OCI-M2 (cell line): Measurements from ENCODE around the gene CARF.

Experiments
- DNase-seq: peaks from one replicate; lab custom pipeline; 2025; ENCODE audit not compliant: unreplicated experiment; lab: John Stamatoyannopoulos, UW

Gene CARF

GRCh38 chr2:203016716-203017115, 104.6 kb downstream of the CARF start:
- no peak for DNase-seq

DNA sequence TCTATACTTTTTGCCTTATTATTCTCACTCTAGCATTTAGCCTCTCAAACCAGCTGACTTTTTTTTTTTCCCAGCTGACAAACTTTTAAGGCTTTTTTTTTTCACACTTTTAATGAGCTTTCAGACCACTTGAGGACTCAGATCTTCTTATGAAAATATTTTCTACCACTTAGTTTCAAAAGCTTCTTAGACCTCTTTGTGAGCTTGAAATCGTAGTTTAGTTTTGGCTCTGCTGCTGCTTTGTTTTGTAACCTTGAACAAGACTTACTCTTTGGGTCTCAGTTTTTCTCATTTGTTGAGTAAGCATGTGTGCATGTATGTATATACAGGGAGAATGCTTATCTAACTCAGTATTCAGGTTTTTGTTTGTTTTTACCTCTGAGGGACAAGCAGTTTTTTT, 106.1 kb downstream of the CARF start:
- DNase-seq = no peak

DNA sequence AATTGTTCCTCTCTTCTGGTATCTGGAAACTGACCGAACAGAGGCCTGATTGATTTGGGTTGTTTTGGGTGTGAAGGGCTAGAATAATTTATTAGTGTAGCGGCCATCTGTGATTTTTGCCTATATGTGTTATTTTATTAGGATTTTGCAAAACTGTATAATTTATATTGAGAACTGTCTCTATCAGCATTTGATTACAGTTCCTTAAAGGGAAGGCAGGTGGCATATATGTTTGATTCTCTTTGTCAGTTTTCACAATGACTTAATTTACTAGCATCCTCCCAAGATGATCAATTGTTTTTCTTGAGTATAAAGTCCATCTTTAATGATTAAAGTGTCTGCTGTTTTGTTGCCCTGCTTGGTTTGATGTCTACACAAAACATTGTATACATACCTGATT, 107.1 kb downstream of the CARF start:
- no peak for DNase-seq

DNA sequence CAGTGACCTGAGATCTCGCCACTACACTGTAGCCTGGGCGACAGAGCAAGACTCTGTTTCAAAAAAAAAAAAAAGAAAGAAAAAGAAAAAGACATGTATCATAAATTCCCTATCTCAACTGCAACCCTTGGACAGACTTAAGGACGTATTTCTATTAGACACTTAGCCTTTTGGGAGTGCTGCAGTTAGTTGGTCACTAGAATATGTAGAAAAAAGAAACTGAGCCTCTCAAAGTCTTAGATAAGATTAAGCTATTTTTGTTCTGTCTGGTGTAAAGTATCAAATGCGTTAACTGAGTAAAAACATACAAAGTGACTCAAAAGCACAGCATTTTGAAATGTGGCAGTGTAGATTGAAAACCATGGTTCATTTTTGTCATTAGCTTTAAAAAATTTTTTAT, 109.9 kb downstream of the CARF start:
- DNase-seq = no peak

DNA sequence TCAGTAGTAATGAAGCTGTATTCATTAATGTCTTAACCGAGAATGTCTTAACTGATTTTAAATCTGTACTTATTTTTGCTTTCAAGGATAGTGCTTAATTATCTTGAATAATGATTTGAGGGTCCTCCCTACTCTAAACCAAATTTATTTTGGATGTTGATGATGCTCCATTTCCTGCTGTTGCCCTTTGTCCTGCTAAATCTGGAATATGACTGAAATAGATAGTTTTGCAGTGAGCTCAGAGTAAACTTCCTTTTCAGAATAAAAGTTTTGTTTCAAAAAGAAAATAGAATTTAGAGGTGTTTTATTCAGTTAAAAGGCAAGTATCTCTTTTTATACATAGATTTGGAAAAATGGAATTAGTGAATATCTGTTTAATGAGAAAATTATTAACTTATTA, 110.7 kb downstream of the CARF start:
- no peak for DNase-seq

GRCh38 chr2:203025592-203025991, 113.5 kb downstream of the CARF start:
- no peak for DNase-seq

DNA sequence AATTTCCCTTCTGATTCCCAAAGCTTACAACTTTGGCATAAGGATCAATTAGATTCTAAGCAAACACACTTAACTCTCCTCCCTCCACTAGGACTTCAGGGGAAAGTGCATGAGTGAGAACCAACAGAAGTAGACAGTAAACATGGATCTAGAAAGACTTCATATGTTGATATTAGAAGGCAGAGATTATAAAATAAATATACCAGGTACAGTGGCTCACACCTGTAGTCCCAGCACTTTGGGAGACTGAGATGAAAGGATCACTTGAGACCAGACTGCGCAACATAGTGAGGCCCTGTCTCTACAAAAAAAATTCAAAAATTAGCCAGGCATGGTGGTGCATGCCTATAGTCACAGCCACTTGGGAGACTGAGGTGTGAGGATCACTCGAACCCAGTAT, 118.5 kb downstream of the CARF start:
- no peak for DNase-seq

GRCh38 chr2:203030991-203031390, 118.9 kb downstream of the CARF start:
- DNase-seq = no peak

- DNase-seq = no peak
Observed at GRCh38 chr2:203033395-203033794, 121.3 kb downstream of the CARF start.

DNA sequence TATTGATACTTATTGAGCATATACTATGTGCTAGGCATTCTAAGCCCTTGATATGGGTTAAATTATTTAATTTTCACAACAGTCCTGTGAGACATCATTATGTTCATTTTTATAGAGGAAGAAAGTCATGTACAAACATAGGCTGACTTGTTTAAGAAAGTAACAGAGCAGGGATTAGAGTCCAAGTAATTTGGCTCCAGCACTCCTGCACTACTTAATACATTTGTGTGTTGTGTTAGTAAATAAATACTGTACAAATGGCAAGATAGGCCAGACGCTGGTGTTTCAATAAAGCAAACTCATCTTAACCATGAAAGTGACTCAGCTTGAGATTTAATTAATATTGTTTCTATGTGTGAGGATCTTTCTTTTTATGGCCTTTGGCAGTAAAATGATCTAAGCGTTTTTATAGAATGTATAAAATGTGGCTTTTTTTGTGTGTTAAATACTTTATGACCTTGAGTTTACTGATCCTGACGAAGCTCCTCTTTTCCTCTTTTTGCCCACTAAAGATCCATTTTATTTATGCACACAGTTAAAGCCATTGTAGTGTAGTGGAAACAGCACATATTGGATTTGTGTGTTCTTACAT, 123.9 kb downstream of the CARF start:
- no peak for DNase-seq
